WI38 (cell line): ENCODE measurements around the gene ASCL2.
"Not testable (repeated sequence)": the region's sequence is repeated elsewhere in the genome, so short reads cannot be mapped to it uniquely, and the experiment has no call there.

Experiments used
- H3K4me3 ChIP-seq: 2 replicates; pipeline ENCODE4 v1.5.1; 2011; ENCODE audit warnings: low read depth, mild to moderate bottlenecking, control low read depth, low read length
- CTCF ChIP-seq: IDR thresholded peaks from 2 replicates; pipeline ENCODE4 v1.5.1; 2012; ENCODE audit warnings: low read depth, mild to moderate bottlenecking, control low read depth, low read length

ASCL2 gene

GRCh38 chr11:2237457-2238238, 32.7 kb downstream of the ASCL2 start:
- H3K4me3 ChIP-seq = no peak overlapping the region
- TF ChIP-seq CTCF = no peak

GRCh38 chr11:2236381-2237134, 33.8 kb downstream of the ASCL2 start:
- H3K4me3 ChIP-seq = not testable (repeated sequence)

GRCh38 chr11:2235588-2236326, 34.6 kb downstream of the ASCL2 start:
- no peak for TF ChIP-seq CTCF
- no peak overlapping the region for H3K4me3 ChIP-seq

GRCh38 chr11:2234963-2235362, 35.4 kb downstream of the ASCL2 start:
- no peak overlapping the region for H3K4me3 ChIP-seq
- TF ChIP-seq CTCF = no peak

- no peak overlapping the region for H3K4me3 ChIP-seq
- TF ChIP-seq CTCF = no peak
Observed at GRCh38 chr11:2233693-2234455, 36.5 kb downstream of the ASCL2 start.

GRCh38 chr11:2229713-2230297, 40.6 kb downstream of the ASCL2 start:
- no peak overlapping the region for H3K4me3 ChIP-seq
- TF ChIP-seq CTCF = no peak

- no peak overlapping the region for H3K4me3 ChIP-seq
- TF ChIP-seq CTCF = no peak
Observed at GRCh38 chr11:2224254-2224653, 46.1 kb downstream of the ASCL2 start.
